ENCODE results near the gene SLC45A2.

DNA sequence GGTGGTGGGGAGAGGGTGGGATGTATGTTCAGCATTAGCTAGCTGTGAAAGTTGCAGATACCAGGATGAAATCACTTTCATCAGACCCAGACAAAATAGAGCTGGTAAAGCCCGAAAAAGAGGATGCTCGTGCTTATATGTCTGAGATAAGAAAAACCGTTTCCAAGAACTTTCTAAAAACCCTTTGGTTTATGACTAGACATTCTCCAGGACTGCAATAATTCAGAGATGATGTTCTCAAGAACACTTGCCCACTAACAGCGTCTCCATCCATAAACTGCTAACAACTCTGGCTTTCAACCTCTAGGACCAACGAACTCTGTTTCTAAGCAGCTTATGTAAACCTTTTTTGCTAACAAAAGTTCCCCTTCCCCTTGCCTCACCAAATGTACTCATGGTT is 31.7 kb upstream of the SLC45A2 start:
- TF ChIP-seq CREB1 (IDR thresholded peaks at IDR 0.05; ENCODE audit: low read depth): no peak
- TF ChIP-seq ZBTB7A (IDR thresholded peaks at IDR 0.05; ENCODE audit: low read depth): no peak
- no peak for TF ChIP-seq RAD21 (IDR thresholded peaks at IDR 0.05; ENCODE audit: low read depth)
- no peak for TF ChIP-seq NFIC (IDR thresholded peaks at IDR 0.05)
- TF ChIP-seq EP300 (IDR thresholded peaks at IDR 0.05; ENCODE audit: borderline replicate concordance): no peak
- no peak for TF ChIP-seq TEAD4 (IDR thresholded peaks at IDR 0.05)
- TF ChIP-seq EGR1 (IDR thresholded peaks at IDR 0.05): no peak
- TF ChIP-seq, protein P1, sequence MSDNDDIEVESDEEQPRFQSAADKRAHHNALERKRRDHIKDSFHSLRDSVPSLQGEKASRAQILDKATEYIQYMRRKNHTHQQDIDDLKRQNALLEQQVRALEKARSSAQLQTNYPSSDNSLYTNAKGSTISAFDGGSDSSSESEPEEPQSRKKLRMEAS (IDR thresholded peaks at IDR 0.05): no peak
- no peak for TF ChIP-seq YY1 (IDR thresholded peaks at IDR 0.05; ENCODE audit: low read depth)
- TF ChIP-seq, protein P2, sequence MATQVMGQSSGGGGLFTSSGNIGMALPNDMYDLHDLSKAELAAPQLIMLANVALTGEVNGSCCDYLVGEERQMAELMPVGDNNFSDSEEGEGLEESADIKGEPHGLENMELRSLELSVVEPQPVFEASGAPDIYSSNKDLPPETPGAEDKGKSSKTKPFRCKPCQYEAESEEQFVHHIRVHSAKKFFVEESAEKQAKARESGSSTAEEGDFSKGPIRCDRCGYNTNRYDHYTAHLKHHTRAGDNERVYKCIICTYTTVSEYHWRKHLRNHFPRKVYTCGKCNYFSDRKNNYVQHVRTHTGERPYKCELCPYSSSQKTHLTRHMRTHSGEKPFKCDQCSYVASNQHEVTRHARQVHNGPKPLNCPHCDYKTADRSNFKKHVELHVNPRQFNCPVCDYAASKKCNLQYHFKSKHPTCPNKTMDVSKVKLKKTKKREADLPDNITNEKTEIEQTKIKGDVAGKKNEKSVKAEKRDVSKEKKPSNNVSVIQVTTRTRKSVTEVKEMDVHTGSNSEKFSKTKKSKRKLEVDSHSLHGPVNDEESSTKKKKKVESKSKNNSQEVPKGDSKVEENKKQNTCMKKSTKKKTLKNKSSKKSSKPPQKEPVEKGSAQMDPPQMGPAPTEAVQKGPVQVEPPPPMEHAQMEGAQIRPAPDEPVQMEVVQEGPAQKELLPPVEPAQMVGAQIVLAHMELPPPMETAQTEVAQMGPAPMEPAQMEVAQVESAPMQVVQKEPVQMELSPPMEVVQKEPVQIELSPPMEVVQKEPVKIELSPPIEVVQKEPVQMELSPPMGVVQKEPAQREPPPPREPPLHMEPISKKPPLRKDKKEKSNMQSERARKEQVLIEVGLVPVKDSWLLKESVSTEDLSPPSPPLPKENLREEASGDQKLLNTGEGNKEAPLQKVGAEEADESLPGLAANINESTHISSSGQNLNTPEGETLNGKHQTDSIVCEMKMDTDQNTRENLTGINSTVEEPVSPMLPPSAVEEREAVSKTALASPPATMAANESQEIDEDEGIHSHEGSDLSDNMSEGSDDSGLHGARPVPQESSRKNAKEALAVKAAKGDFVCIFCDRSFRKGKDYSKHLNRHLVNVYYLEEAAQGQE (IDR thresholded peaks at IDR 0.05; ENCODE audit: low read depth): no peak
- TF ChIP-seq TCF12 (IDR thresholded peaks at IDR 0.05; ENCODE audit: low read depth): no peak
- no peak for TF ChIP-seq CEBPB (IDR thresholded peaks at IDR 0.05)
- no peak for TF ChIP-seq TAF1 (IDR thresholded peaks at IDR 0.05; ENCODE audit: low read depth)
